MCF 10A (cell line): ENCODE data around the gene CNIH4. TPM values are rescaled to one million over a fixed set of nuclear protein-coding genes. Genes with fewer than 3 reads are reported as not detected.

Source experiments
- BruUV-seq: library from RNA; stranded (reverse); fragments of 400-500 nt; replicated peaks from 2 replicates; lab custom pipeline; 2021; lab: Mats Ljungman, UMichigan
- CTCF ChIA-PET: fragments of 300-600 bp; sonication (Branson Sonifier 250); formaldehyde crosslinking; extraction: SDS; loops from one replicate; lab custom pipeline; 2021; ENCODE audit warnings: antibody characterized with exemption, inconsistent platforms; lab: Yijun Ruan, JAX
- POLR2A ChIA-PET: fragments of 300-600, 350-650 bp; sonication (Branson Sonifier 250); formaldehyde crosslinking; extraction: SDS; loops from one replicate; lab custom pipeline; 2020; ENCODE audit warnings: antibody characterized with exemption, inconsistent platforms; lab: Yijun Ruan, JAX
- DNase-seq: peaks from one replicate; pipeline ENCODE4 v3.0.0-alpha.2; 2018; ENCODE audit not compliant: unreplicated experiment
- H3K27ac Mint-ChIP-seq: one replicate; pipeline ENCODE4 v1.8.0; 2022; ENCODE audit warnings: mild to moderate bottlenecking, low read depth, mixed read lengths; ENCODE audit not compliant: unreplicated experiment
- H3K27me3 Mint-ChIP-seq: one replicate; pipeline ENCODE4 v1.8.0; 2022; ENCODE audit warnings: mixed read lengths; ENCODE audit not compliant: insufficient read depth, unreplicated experiment
- H3K36me3 Mint-ChIP-seq: one replicate; pipeline ENCODE4 v1.8.0; 2022; ENCODE audit warnings: mild to moderate bottlenecking, moderate library complexity, mixed read lengths; ENCODE audit not compliant: insufficient read depth, unreplicated experiment
- H3K4me1 Mint-ChIP-seq: one replicate; pipeline ENCODE4 v1.8.0; 2022; ENCODE audit warnings: mixed read lengths; ENCODE audit not compliant: insufficient read depth, unreplicated experiment
- H3K4me3 Mint-ChIP-seq: one replicate; pipeline ENCODE4 v1.8.0; 2022; ENCODE audit warnings: mild to moderate bottlenecking, moderate library complexity, mixed read lengths; ENCODE audit not compliant: unreplicated experiment
- H3K9me3 Mint-ChIP-seq: one replicate; pipeline ENCODE4 v1.8.0; 2022; ENCODE audit warnings: mixed read lengths; ENCODE audit not compliant: unreplicated experiment
- intact Hi-C: fragments of 100-400 bp; cut with micrococcal nuclease; formaldehyde crosslinking; loops from 2 replicates; pipeline ENCODE4 v1.14.1; 2022
- total RNA-seq: library from RNA; stranded (reverse); gene quantifications from 2 replicates; pipeline ENCODE4 v1.2.3, GENCODE V29; 2022
- TF ChIP-seq, protein P1 (sequence below): fragments of 200-600 bp; IDR thresholded peaks from one replicate; pipeline ENCODE4 v1.8.0; 2022; ENCODE audit warnings: antibody characterized with exemption, mild to moderate bottlenecking; ENCODE audit not compliant: unreplicated experiment

CNIH4 gene
- total RNA-seq, 1 experiment from 2014 or later, result 190 TPM

DNA sequence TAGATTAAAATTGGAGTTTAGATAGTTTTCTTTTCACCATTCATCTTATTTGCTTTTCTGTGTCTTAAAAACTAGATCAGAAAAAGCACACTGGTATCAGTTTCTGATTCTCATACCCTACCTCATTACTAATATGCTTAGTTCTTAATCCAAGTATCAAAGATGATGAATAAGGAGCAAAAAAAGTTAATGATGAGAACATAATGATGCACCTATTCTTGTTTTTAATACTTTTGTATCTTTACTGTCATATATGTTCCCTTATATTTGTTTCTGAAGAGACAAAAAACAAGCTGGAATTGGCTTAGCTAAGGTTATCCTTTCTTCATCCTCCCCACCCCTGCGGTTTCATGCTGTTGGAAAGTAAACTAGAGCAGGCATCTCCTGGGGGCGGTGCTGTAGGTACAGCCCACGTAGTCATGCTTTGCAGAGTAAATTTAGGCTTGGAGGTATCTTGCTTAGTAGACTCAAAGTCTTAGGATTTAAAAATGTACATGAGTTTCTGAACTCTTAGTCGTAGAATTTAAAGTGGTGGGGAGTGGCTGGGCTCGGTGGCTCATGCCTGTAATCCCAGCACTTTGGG, 16.4 kb downstream of the CNIH4 start:
- H3K36me3 Mint-ChIP-seq, result peaks cover 100% of the 10 kb centered on the region
- POLR2A ChIA-PET, result interaction anchor here (0.6 to 4.0 kb wide), 7 partner anchors 10 to 49 kb away, joined by 3 to 22 read pairs (median 3); partner anchors contain the start of genes CNIH4 and NVL
- no TSS peak for BruUV-seq

DNA sequence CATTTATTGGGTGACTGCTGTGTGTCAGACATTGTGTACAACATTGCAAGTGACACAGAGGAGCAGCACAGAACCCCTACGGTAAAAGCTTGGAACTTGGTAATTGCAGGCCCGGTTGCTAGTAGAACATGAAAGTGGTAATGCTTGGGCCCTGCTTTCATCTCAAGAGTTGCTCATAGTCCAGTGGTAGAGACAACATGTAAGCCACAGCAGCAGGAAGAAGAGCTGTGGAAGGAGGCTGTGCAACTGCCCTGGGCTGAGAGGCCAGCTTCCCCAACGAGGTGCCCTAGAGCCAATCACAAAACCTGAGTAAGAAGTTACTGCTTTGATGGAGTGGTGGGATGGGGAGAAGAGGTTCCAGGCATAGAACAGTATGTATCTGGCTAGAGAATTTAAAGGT, 18.4 kb downstream of the CNIH4 start:
- TF ChIP-seq, protein P1, sequence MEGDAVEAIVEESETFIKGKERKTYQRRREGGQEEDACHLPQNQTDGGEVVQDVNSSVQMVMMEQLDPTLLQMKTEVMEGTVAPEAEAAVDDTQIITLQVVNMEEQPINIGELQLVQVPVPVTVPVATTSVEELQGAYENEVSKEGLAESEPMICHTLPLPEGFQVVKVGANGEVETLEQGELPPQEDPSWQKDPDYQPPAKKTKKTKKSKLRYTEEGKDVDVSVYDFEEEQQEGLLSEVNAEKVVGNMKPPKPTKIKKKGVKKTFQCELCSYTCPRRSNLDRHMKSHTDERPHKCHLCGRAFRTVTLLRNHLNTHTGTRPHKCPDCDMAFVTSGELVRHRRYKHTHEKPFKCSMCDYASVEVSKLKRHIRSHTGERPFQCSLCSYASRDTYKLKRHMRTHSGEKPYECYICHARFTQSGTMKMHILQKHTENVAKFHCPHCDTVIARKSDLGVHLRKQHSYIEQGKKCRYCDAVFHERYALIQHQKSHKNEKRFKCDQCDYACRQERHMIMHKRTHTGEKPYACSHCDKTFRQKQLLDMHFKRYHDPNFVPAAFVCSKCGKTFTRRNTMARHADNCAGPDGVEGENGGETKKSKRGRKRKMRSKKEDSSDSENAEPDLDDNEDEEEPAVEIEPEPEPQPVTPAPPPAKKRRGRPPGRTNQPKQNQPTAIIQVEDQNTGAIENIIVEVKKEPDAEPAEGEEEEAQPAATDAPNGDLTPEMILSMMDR, result no peak
- Mint-ChIP-seq H3K27ac (no peak overlapping the region), H3K4me3 (no peak overlapping the region), H3K36me3 (peaks cover 84% of the 10 kb centered on the region), H3K4me1 (peaks cover 24% of the 10 kb centered on the region), H3K27me3 (no peaks in the 10 kb centered on the region), H3K9me3 (no peaks in the 10 kb centered on the region)
- CTCF ChIA-PET, result interaction anchor here (0.8 to 4.7 kb wide), 3 partner anchors 16 to 84 kb away, joined by 3 to 18 read pairs (median 17); no protein-coding TSS in a partner anchor
- POLR2A ChIA-PET, result interaction anchor here (0.6 to 6.1 kb wide), 9 partner anchors 10 to 494 kb away, joined by 3 to 46 read pairs (median 3); partner anchors contain the start of genes CNIH4 and WDR26
- intact Hi-C loops, result no loop called here
- no peak for DNase-seq
- BruUV-seq, result no TSS peak

More for the DNA sequence above, 16.4 kb downstream of the CNIH4 start:
- Mint-ChIP-seq H3K27me3 (no peaks in the 10 kb centered on the region), H3K9me3 (no peaks in the 10 kb centered on the region), H3K4me3 (no peak overlapping the region), H3K27ac (no peak overlapping the region), H3K4me1 (peaks cover 24% of the 10 kb centered on the region)
- CTCF ChIA-PET, result interaction anchor here (0.6 to 1.1 kb wide), 2 partner anchors 35 to 544 kb away, joined by 3 read pairs; no protein-coding TSS in a partner anchor
- DNase-seq, result no peak
- intact Hi-C loops, result no loop called here
- TF ChIP-seq, protein P1, result no peak

DNA sequence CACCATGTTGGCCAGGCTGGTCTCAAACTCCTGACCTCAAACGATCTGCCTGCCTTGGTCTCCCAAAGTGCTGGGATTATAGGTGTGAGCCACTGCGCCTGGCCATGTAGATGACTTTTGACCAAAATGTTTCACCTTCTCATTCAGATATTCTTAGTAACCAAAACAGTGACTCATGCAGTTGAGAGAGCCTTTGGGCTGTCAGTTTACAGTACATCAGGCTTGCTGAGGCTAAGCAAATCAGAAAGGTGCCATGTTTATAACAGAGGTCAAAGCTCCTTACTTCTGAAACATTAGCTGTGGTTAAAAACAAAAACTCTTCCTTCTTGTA, 21.0 kb downstream of the CNIH4 start:
- intact Hi-C loops, result no loop called here
- no peaks in the 10 kb centered on the region for H3K9me3 Mint-ChIP-seq
- H3K27me3 Mint-ChIP-seq, result no peaks in the 10 kb centered on the region
- peak overlapping the region; percentile 44 for H3K27ac Mint-ChIP-seq
- no TSS peak for BruUV-seq
- no peak overlapping the region for H3K4me3 Mint-ChIP-seq
- H3K4me1 Mint-ChIP-seq, result peaks cover 24% of the 10 kb centered on the region
- peaks cover 75% of the 10 kb centered on the region for H3K36me3 Mint-ChIP-seq
- CTCF ChIA-PET, result interaction anchor here (0.6 to 4.7 kb wide), 6 partner anchors 11 to 493 kb away, joined by 3 to 18 read pairs (median 4); no protein-coding TSS in a partner anchor
- DNase-seq, result peak; percentile 77
- POLR2A ChIA-PET, result interaction anchor here (0.7 to 6.1 kb wide), 14 partner anchors 10 to 263 kb away, joined by 3 to 46 read pairs (median 3); partner anchors contain the start of genes CNIH4, FBXO28, NVL and WDR26
- TF ChIP-seq, protein P1, result no peak

DNA sequence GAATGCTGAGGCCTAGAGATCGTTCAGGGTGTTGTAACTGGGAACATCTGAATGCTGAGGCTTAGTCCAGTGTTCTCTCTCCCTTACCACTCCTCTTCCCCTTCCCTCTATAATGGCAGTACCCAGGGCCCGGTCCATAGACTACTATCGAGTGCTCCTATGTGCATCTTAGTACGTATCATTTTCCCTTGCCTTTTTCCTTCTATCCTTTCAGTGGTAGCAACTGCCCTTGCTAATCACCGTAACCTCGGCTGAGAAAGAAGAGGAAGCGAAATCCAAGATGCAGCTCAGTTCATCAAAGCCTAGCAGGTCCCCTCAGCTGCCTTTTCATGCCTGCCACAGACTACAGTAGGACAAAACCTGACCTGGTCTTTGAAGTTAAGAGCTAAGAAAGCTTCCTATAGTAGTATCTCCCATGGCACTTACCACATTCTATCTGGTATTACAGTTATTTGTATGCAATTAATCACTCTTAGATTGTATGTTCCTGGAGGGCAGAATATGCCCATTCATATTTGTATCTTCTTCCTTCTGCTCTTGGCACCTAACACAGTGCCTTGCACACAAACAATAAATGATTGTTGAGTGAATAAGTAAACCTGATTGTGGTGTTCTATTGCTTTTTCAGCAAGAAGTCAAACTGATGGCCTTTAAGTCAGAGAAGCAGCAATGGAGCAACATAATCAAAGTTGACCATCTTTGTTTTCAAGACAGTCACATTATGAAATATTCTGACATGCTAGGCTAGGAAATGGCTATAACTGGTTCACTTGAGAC, 22.4 kb downstream of the CNIH4 start:
- POLR2A ChIA-PET, result interaction anchor here (1.2 to 6.1 kb wide), 5 partner anchors 9 to 78 kb away, joined by 3 to 46 read pairs (median 4); partner anchors contain the start of gene CNIH4
- TF ChIP-seq, protein P1, result no peak
- no peak for DNase-seq
- H3K4me3 Mint-ChIP-seq, result no peak overlapping the region
- CTCF ChIA-PET, result interaction anchor here (0.5 to 1.6 kb wide), 5 partner anchors 15 to 330 kb away, joined by 3 to 6 read pairs (median 3); no protein-coding TSS in a partner anchor
- BruUV-seq, result no TSS peak
- H3K27ac Mint-ChIP-seq, result peak overlapping the region; percentile 21
- no peaks in the 10 kb centered on the region for H3K27me3 Mint-ChIP-seq
- peaks cover 24% of the 10 kb centered on the region for H3K4me1 Mint-ChIP-seq
- intact Hi-C loops, result no loop called here
- no peaks in the 10 kb centered on the region for H3K9me3 Mint-ChIP-seq
- H3K36me3 Mint-ChIP-seq, result peaks cover 73% of the 10 kb centered on the region
